HEK293 (cell line): ENCODE data around the gene COX20.

ENCODE experiments used
- CTCF ChIA-PET: fragments of 350-600 bp; formaldehyde crosslinking; extraction: SDS; loops from one replicate; lab custom pipeline; 2021; ENCODE audit warnings: antibody characterized with exemption; lab: Yijun Ruan, JAX
- POLR2A ChIA-PET: fragments of 300-600 bp; formaldehyde crosslinking; extraction: SDS; loops from one replicate; lab custom pipeline; 2020; ENCODE audit warnings: antibody characterized with exemption, inconsistent platforms; lab: Yijun Ruan, JAX
- H3K27ac ChIP-seq: fragments of 200-500 bp; sonication (Bioruptor generic); 2 replicates; pipeline ENCODE4 v1.5.1; 2014; ENCODE audit warnings: low read depth, low read length, control low read depth, inconsistent platforms; ENCODE audit errors: extremely low read depth
- H3K36me3 ChIP-seq, 2 experiments: fragments of 200-500 bp in 1 of 2; sonication (Bioruptor generic) in 1 of 2; 1 replicate in 1 of 2; 2 replicates in 1 of 2; pipeline ENCODE4 v1.5.1; 2014 to 2017; ENCODE audit warnings: inconsistent platforms in 2 of 2, low read length in 2 of 2; ENCODE audit not compliant: control insufficient read depth in 2 of 2, insufficient read depth in 1 of 2
- H3K4me1 ChIP-seq: fragments of 200-500 bp; sonication (Bioruptor generic); 2 replicates; pipeline ENCODE4 v1.5.1; 2014; ENCODE audit warnings: mild to moderate bottlenecking, low read length, inconsistent platforms; ENCODE audit not compliant: control insufficient read depth, insufficient read depth
- H3K4me3 ChIP-seq: 2 replicates; pipeline ENCODE4 v1.5.1; 2011; ENCODE audit warnings: low read depth, mild to moderate bottlenecking, control low read depth, low read length, moderate library complexity
- H3K9me3 ChIP-seq: fragments of 200-500 bp; sonication (Bioruptor generic); 2 replicates; pipeline ENCODE4 v1.5.1; 2014; ENCODE audit warnings: low read depth, low read length, inconsistent platforms; ENCODE audit not compliant: control insufficient read depth, insufficient read depth
- BCL11B ChIP-seq: fragments of 450-650 bp; formaldehyde crosslinking; IDR thresholded peaks from 2 replicates; pipeline ENCODE4 v1.5.1; 2016; ENCODE audit warnings: low read depth, missing biosample characterization, missing genetic modification characterization
- MZF1 ChIP-seq: fragments of 450-650 bp; formaldehyde crosslinking; IDR thresholded peaks from 2 replicates; pipeline ENCODE4 v1.5.1; 2017; ENCODE audit warnings: missing biosample characterization, missing genetic modification characterization, borderline replicate concordance
- SP3 ChIP-seq: fragments of 450-650 bp; formaldehyde crosslinking; IDR thresholded peaks from 2 replicates; pipeline ENCODE4 v1.5.1; 2016; ENCODE audit warnings: missing biosample characterization, missing genetic modification characterization
- ZFP37 ChIP-seq: fragments of 450-650 bp; formaldehyde crosslinking; IDR thresholded peaks from 2 replicates; pipeline ENCODE4 v1.5.1; 2016; ENCODE audit warnings: missing biosample characterization, missing genetic modification characterization
- ZNF169 ChIP-seq: fragments of 450-650 bp; formaldehyde crosslinking; IDR thresholded peaks from 2 replicates; pipeline ENCODE4 v1.5.1; 2016; ENCODE audit warnings: missing biosample characterization, missing genetic modification characterization
- ZNF175 ChIP-seq: fragments of 450-650 bp; formaldehyde crosslinking; IDR thresholded peaks from 2 replicates; pipeline ENCODE4 v1.5.1; 2016; ENCODE audit warnings: missing biosample characterization, missing genetic modification characterization
- ZNF324 ChIP-seq: fragments of 450-650 bp; formaldehyde crosslinking; IDR thresholded peaks from 2 replicates; pipeline ENCODE4 v1.5.1; 2016; ENCODE audit warnings: missing biosample characterization, missing genetic modification characterization
- ZNF366 ChIP-seq: fragments of 450-650 bp; formaldehyde crosslinking; conservative IDR thresholded peaks from 2 replicates; pipeline ENCODE4 v1.5.1; 2016; ENCODE audit warnings: missing biosample characterization, missing genetic modification characterization
- ZNF423 ChIP-seq: fragments of 450-650 bp; formaldehyde crosslinking; IDR thresholded peaks from 2 replicates; pipeline ENCODE4 v1.5.1; 2016; ENCODE audit warnings: missing biosample characterization, missing genetic modification characterization
- ZNF529 ChIP-seq: fragments of 450-650 bp; formaldehyde crosslinking; IDR thresholded peaks from 2 replicates; pipeline ENCODE4 v1.5.1; 2017; ENCODE audit warnings: missing genetic modification characterization, missing biosample characterization; ENCODE audit not compliant: insufficient replicate concordance
- ZNF600 ChIP-seq: fragments of 450-650 bp; formaldehyde crosslinking; IDR thresholded peaks from 2 replicates; pipeline ENCODE4 v1.5.1; 2016; ENCODE audit warnings: missing biosample characterization, missing genetic modification characterization
- TF ChIP-seq, protein P1 (sequence below): fragments of 450-650 bp; formaldehyde crosslinking; IDR thresholded peaks from 2 replicates; pipeline ENCODE4 v1.5.1; 2016; ENCODE audit warnings: missing biosample characterization, missing genetic modification characterization
- TF ChIP-seq, protein P2 (sequence below): fragments of 450-650 bp; formaldehyde crosslinking; IDR thresholded peaks from 2 replicates; pipeline ENCODE4 v1.5.1; 2017; ENCODE audit warnings: missing biosample characterization, missing genetic modification characterization
- TF ChIP-seq, protein P3 (sequence below): fragments of 450-650 bp; formaldehyde crosslinking; IDR thresholded peaks from 2 replicates; pipeline ENCODE4 v1.5.1; 2016; ENCODE audit warnings: missing biosample characterization, missing genetic modification characterization
- TF ChIP-seq, protein P4 (sequence below): fragments of 450-650 bp; formaldehyde crosslinking; IDR thresholded peaks from 2 replicates; pipeline ENCODE4 v1.5.1; 2016; ENCODE audit warnings: missing biosample characterization, missing genetic modification characterization

The COX20 gene

DNA sequence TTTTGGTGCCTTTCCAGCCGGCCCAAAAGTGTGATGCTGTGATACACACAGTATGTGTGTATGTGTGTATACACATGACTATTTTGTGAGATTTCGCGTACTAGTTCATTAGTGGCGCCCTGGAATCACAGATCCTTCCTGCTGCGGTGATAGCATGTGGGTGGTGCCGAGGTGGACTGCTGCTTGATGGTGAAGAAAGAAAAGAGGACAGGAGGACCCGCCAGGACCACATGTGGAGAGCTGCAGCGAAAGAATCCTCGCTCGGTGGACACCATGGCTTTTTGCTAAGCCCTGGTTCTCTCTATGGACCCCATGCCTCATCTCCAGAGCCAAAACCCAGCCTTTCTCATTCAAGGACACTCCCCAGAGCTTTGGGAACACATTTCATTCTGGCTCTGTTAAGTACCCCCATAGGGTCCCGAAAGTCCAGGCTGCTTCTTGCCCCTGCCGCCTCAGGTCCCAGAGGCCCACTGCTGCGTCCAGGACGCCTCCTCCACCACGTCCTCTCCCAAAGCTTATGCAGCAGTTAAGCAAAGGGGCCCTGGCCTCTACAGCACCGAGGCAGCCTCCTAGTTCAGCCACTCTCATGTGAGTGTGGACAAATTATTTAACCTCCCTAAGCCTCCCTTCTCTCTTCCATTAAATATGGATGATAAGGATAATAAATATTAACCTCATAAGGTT, 32.8 kb upstream of the COX20 start (continued):
- TF ChIP-seq ZFP37 (tag by site-specific recombination) = no peak

DNA sequence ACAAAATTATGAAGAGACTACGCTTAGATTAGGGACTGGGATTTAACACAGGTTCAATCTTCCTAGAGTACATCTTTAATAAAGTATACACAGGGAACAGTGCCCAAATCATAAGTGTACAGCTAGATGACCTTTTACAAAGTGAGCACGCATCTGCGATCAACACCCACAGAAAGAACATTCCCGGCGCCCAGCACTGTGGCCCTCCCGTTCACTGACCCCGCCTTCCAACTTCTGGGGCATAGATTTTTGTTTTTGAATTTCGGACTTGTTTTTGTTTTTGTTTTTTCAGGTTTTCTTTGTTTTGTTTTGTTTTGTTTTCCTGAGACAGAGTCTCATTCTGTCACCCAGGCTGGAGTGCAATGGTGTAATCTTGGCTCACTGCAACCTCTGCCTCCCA, 30.6 kb upstream of the COX20 start:
- CTCF ChIA-PET = interaction anchor here (0.7 to 1.0 kb wide), 2 partner anchors 201 to 204 kb away, joined by 3 to 5 read pairs; no protein-coding TSS in a partner anchor
- no peaks in the 10 kb centered on the region for H3K4me1 ChIP-seq
- H3K27ac ChIP-seq = no peak overlapping the region
- no peaks in the 10 kb centered on the region for H3K36me3 ChIP-seq
- POLR2A ChIA-PET = no interaction called here
- TF ChIP-seq SP3 (no peak), ZNF423 (tag by site-specific recombination) (no peak), ZNF324 (tag by site-specific recombination) (no peak), ZNF169 (tag by site-specific recombination) (no peak), BCL11B (tag by site-specific recombination) (no peak), ZNF529 (tag by site-specific recombination) (no peak), ZNF600 (tag by site-specific recombination) (no peak)
- TF ChIP-seq, protein P1, sequence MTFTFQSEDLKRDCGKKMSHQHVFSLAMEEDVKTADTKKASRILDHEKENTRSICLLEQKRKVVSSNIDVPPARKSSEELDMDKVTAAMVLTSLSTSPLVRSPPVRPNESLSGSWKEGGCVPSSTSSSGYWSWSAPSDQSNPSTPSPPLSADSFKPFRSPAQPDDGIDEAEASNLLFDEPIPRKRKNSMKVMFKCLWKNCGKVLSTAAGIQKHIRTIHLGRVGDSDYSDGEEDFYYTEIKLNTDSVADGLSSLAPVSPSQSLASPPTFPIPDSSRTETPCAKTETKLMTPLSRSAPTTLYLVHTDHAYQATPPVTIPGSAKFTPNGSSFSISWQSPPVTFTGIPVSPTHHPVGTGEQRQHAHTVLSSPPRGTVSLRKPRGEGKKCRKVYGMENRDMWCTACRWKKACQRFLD = no peak
- TF ChIP-seq, protein P2, sequence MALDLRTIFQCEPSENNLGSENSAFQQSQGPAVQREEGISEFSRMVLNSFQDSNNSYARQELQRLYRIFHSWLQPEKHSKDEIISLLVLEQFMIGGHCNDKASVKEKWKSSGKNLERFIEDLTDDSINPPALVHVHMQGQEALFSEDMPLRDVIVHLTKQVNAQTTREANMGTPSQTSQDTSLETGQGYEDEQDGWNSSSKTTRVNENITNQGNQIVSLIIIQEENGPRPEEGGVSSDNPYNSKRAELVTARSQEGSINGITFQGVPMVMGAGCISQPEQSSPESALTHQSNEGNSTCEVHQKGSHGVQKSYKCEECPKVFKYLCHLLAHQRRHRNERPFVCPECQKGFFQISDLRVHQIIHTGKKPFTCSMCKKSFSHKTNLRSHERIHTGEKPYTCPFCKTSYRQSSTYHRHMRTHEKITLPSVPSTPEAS (tag by site-specific recombination) = no peak
- TF ChIP-seq, protein P3, sequence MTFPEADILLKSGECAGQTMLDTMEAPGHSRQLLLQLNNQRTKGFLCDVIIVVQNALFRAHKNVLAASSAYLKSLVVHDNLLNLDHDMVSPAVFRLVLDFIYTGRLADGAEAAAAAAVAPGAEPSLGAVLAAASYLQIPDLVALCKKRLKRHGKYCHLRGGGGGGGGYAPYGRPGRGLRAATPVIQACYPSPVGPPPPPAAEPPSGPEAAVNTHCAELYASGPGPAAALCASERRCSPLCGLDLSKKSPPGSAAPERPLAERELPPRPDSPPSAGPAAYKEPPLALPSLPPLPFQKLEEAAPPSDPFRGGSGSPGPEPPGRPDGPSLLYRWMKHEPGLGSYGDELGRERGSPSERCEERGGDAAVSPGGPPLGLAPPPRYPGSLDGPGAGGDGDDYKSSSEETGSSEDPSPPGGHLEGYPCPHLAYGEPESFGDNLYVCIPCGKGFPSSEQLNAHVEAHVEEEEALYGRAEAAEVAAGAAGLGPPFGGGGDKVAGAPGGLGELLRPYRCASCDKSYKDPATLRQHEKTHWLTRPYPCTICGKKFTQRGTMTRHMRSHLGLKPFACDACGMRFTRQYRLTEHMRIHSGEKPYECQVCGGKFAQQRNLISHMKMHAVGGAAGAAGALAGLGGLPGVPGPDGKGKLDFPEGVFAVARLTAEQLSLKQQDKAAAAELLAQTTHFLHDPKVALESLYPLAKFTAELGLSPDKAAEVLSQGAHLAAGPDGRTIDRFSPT (tag by site-specific recombination) = no peak
- H3K4me3 ChIP-seq = no peak overlapping the region
- H3K9me3 ChIP-seq = no peaks in the 10 kb centered on the region

DNA sequence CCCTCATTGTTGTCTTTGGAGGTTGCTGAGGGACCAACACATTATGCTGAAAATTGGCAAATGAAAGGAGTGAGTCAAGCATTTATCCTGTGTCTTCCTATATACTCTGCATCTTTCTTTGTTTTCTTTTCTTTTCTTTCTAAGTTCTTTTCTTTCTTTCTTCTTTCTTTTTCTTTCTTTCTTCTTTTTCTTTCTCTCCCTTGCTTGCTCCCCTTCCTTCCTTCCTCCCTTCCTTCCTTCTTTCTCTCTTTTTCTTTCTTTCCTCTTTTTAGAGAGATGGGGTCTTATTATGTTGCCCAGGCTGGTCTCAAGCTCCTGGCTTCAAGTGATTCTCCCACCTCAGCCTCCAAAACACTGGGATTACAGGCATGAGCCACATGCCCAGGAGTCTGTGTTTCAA, 28.3 kb upstream of the COX20 start:
- Histone ChIP-seq H3K9me3 (no peaks in the 10 kb centered on the region), H3K4me1 (no peaks in the 10 kb centered on the region), H3K4me3 (no peak overlapping the region), H3K36me3 (no peaks in the 10 kb centered on the region), H3K27ac (no peak overlapping the region)
- TF ChIP-seq ZNF366 (tag by site-specific recombination) = peak; percentile 63; the same call in 1 of the 2 replicates
- TF ChIP-seq, protein P4, sequence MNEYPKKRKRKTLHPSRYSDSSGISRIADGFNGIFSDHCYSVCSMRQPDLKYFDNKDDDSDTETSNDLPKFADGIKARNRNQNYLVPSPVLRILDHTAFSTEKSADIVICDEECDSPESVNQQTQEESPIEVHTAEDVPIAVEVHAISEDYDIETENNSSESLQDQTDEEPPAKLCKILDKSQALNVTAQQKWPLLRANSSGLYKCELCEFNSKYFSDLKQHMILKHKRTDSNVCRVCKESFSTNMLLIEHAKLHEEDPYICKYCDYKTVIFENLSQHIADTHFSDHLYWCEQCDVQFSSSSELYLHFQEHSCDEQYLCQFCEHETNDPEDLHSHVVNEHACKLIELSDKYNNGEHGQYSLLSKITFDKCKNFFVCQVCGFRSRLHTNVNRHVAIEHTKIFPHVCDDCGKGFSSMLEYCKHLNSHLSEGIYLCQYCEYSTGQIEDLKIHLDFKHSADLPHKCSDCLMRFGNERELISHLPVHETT (tag by site-specific recombination) = no peak
- CTCF ChIA-PET = interaction anchor here (0.7 to 1.0 kb wide), 4 partner anchors 10 to 239 kb away, joined by 3 to 4 read pairs (median 3); no protein-coding TSS in a partner anchor
- POLR2A ChIA-PET = no interaction called here

DNA sequence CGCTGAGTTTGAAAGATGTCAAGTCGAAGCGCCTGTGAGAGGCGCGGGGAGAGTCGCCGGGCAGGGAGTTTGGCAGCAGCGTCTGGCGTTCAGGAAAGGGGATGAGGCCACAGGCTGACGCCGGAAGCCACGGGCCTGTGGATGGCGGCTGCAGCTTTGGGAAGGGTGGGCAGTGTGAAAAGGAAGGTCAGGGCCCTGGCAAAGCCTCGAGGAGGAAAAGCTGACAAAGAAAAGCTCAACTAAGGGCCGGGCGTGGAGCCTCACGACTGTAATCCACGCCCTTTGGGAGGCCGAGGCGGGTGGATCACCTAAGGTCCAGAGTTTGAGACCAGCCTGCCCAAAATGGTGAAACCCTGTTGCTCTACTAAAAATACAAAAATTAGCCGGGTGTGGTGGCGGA, 25.2 kb upstream of the COX20 start:
- ChIA-PET CTCF (interaction anchor here (0.7 kb wide), 1 partner anchor 207 kb away, joined by 3 read pairs; no protein-coding TSS in a partner anchor), POLR2A (no interaction called here)
- no peak overlapping the region for H3K4me3 ChIP-seq
- no peaks in the 10 kb centered on the region for H3K36me3 ChIP-seq
- H3K9me3 ChIP-seq = no peaks in the 10 kb centered on the region
- TF ChIP-seq MZF1 (tag by site-specific recombination) = no peak
- TF ChIP-seq ZNF175 (tag by site-specific recombination) = no peak
- H3K4me1 ChIP-seq = no peaks in the 10 kb centered on the region
- H3K27ac ChIP-seq = no peak overlapping the region
